ENCODE measurements around the gene SAT1.

Gene SAT1

GRCh38 chrX:23826653-23827052, 43.7 kb downstream of the SAT1 start:
- Histone ChIP-seq H3K27me3 (no peaks in the 10 kb centered on the region), H3K4me3 (no peak overlapping the region), H3K27ac (no peak overlapping the region), H3K4me1 (no peaks in the 10 kb centered on the region), H3K36me3 (no peaks in the 10 kb centered on the region), H3K9me3 (no peaks in the 10 kb centered on the region)
- no peak for TF ChIP-seq CTCF (IDR thresholded peaks at IDR 0.05)
- no peak for DNase-seq
- intact Hi-C loops (cut with DNase I; ENCODE audit: low total_unique reads): no loop called here

- Histone ChIP-seq H3K4me1 (no peaks in the 10 kb centered on the region), H3K36me3 (no peaks in the 10 kb centered on the region), H3K27me3 (no peaks in the 10 kb centered on the region), H3K27ac (no peak overlapping the region), H3K4me3 (no peak overlapping the region), H3K9me3 (no peaks in the 10 kb centered on the region)
- DNase-seq: no peak
- TF ChIP-seq CTCF (IDR thresholded peaks at IDR 0.05): no peak
- intact Hi-C loops (cut with DNase I; ENCODE audit: low total_unique reads): no loop called here
Observed at GRCh38 chrX:23828881-23829280, 45.9 kb downstream of the SAT1 start.

- H3K4me1 ChIP-seq: no peaks in the 10 kb centered on the region
- no peak overlapping the region for H3K4me3 ChIP-seq
- no peaks in the 10 kb centered on the region for H3K36me3 ChIP-seq
- H3K27me3 ChIP-seq: no peaks in the 10 kb centered on the region
- H3K27ac ChIP-seq: no peak overlapping the region
- no peaks in the 10 kb centered on the region for H3K9me3 ChIP-seq
- DNase-seq: no peak
- TF ChIP-seq CTCF (IDR thresholded peaks at IDR 0.05): no peak
- intact Hi-C loops (cut with DNase I; ENCODE audit: low total_unique reads): no loop called here
Observed at GRCh38 chrX:23832721-23833120, 49.7 kb downstream of the SAT1 start.

Measured in tibial artery (tissue), 4 donors.